Stomach smooth muscle (tissue), 2 donors: Measurements from ENCODE around the gene NUTM1.
"Not testable (repeated sequence)": the region's sequence is repeated elsewhere in the genome, so short reads cannot be mapped to it uniquely, and the experiment has no call there.

Experiments used
- H3K27ac ChIP-seq: one replicate; pipeline ENCODE4 v1.7.0; 2013; ENCODE audit warnings: mild to moderate bottlenecking, low read length, inconsistent platforms
- H3K27me3 ChIP-seq, 2 donors: one replicate each; pipeline ENCODE4 v1.7.0; 2013; ENCODE audit warnings: low read length in 2 of 2; ENCODE audit not compliant: insufficient read depth in 2 of 2, control insufficient read depth in 1 of 2
- H3K36me3 ChIP-seq, 2 donors: one replicate each; pipeline ENCODE4 v1.7.0; 2013; ENCODE audit warnings: low read length in 2 of 2; ENCODE audit not compliant: control insufficient read depth in 2 of 2, insufficient read depth in 2 of 2
- H3K4me1 ChIP-seq: one replicate; pipeline ENCODE4 v1.7.0; 2013; ENCODE audit warnings: low read length; ENCODE audit not compliant: control insufficient read depth, insufficient read depth
- H3K4me3 ChIP-seq, 2 donors: one replicate each; pipeline ENCODE4 v1.7.0; 2013; ENCODE audit warnings: low read length in 2 of 2
- H3K9ac ChIP-seq, 2 donors: one replicate each; pipeline ENCODE4 v1.7.0; 2013; ENCODE audit warnings: low read length in 2 of 2, mild to moderate bottlenecking in 1 of 2
- H3K9me3 ChIP-seq, 2 donors: one replicate each; pipeline ENCODE4 v1.7.0; 2013; ENCODE audit warnings: low read length in 2 of 2; ENCODE audit not compliant: control insufficient read depth in 2 of 2
- donor health status: healthy.
- donor health status: Pancreatic carcinoma.

NUTM1 gene

GRCh38 chr15:34337557-34338306, 5.4 kb upstream of the NUTM1 start, which contains the start of gene SLC12A6:
SLC12A6 (minus strand) TSS chr15:34337781; CDS start chr15:34336680, 1,101 bp downstream.
- peak within 1 kb of the TSS; percentile 89 to 93 for H3K4me3 ChIP-seq
- H3K9me3 ChIP-seq: no peaks in the 10 kb centered on the region
- no peaks in the 10 kb centered on the region for H3K27me3 ChIP-seq
- H3K4me1 ChIP-seq: peaks cover 14% of the 10 kb centered on the region
- H3K36me3 ChIP-seq: peaks cover 0 to 4% of the 10 kb centered on the region in 2 donors
- peak within 1 kb of the TSS; percentile 46 for H3K27ac ChIP-seq
- peak within 1 kb of the TSS; percentile 61 to 71 for H3K9ac ChIP-seq

DNA sequence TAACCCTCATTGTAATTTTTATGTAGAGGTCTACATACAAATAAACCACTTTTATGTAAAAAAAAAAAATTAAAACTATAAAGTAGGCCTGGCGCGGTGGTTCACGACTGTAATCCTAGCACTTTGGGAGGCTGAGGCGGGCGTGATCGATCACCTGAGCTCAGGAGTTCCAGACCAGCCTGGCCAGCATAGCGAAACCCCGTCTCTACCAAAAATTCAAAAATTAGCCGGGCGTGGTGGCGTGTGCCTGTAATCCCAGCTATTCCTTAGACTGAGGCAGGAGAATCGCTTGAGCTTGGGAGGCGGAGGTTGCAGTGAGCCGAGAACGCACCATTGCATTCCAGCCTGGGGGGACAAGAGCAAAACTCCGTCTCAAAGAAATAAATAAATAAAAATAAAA, 4.8 kb upstream of the NUTM1 start:
- Histone ChIP-seq H3K4me1 (peaks cover 14% of the 10 kb centered on the region), H3K27me3 (no peaks in the 10 kb centered on the region), H3K36me3 (peaks cover 0 to 4% of the 10 kb centered on the region in 2 donors), H3K27ac (no peak overlapping the region), H3K9ac (peak overlapping the region in 1 of 2 donors; percentile 6), H3K9me3 (no peaks in the 10 kb centered on the region), H3K4me3 (peak overlapping the region; percentile 89 to 93)

DNA sequence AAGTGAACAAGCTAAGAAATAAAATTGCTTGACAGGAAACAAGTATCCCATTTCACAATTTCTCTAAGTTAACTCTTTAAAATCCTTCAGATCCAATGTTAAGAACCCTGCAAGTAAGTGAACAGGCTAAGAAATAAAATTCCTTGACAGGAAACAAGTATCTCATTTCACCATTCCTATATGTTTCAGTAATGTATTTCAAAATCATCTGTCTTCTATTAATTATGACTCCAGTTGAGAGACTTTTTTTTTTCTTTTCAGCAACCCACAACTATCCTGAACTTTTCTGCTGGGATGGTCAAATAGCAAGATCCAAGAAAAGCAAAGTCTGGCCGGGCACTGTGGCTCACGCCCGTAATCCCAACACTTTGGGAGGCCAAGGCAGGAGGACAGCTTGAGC, 3.2 kb upstream of the NUTM1 start:
- Histone ChIP-seq H3K9me3 (no peaks in the 10 kb centered on the region), H3K4me1 (peaks cover 14% of the 10 kb centered on the region), H3K27me3 (no peaks in the 10 kb centered on the region), H3K27ac (no peak overlapping the region), H3K9ac (no peak overlapping the region), H3K4me3 (no peak overlapping the region), H3K36me3 (peaks cover 0 to 4% of the 10 kb centered on the region in 2 donors)

DNA sequence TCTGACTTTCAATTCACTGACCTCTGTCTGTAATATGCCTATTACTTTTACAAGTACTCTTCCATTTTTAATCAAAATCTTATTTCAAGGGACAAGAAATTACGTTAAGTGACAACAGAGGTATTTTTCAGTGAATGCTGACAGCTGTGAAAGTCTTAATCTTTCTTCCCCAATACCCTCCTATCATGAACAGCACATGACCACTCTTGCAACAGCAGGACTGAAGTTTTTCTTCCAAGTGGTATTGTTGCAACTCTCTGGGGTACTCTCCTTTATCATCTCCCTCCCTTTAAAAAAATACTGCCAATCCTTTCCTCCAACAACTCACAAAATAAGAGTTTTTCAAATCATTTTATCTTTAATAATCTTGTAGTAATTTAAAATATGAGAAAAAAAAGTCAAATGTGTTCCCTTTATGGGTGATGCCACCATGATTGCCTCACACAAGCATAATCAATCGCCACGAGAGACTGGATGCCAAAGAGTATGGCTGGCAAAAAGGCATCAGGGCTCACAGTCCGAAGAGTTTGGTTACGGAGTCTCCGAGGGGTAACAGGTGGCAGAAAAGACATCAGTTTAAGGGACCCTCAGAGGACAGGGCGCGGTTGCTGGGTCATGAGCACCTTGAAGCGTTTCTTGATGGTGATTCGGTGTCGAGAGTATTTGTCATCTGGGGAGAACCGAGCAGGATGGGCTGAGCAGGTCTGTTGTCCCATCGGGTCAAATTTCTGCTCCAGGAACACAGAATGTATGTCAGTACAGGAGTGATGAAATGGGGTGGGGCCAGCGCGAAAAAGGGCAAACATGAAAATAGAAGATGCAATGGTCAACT, 1.5 kb upstream of the NUTM1 start:
- Histone ChIP-seq H3K4me3 (peak overlapping the region; percentile 19 to 100), H3K9ac (no peak overlapping the region), H3K4me1 (peaks cover 12% of the 10 kb centered on the region)

GRCh38 chr15:34342213-34342736, 840 bp upstream of the NUTM1 start:
- H3K27me3 ChIP-seq, H3K4me1 ChIP-seq, H3K9me3 ChIP-seq, H3K36me3 ChIP-seq: not testable (repeated sequence)
- Histone ChIP-seq H3K4me3 (peak overlapping the region; percentile 79 to 100), H3K27ac (peak overlapping the region; percentile 76), H3K9ac (peak overlapping the region; percentile 72 to 93)

More for the DNA sequence above, 1.5 kb upstream of the NUTM1 start:
- no peak overlapping the region for H3K27ac ChIP-seq
- peaks cover 0 to 4% of the 10 kb centered on the region in 2 donors for H3K36me3 ChIP-seq
- no peaks in the 10 kb centered on the region for H3K27me3 ChIP-seq
- H3K9me3 ChIP-seq: no peaks in the 10 kb centered on the region

GRCh38 chr15:34347951-34348638, 5.0 kb downstream of the NUTM1 start:
- no peaks in the 10 kb centered on the region for H3K36me3 ChIP-seq
- H3K27ac ChIP-seq: no peak overlapping the region

DNA sequence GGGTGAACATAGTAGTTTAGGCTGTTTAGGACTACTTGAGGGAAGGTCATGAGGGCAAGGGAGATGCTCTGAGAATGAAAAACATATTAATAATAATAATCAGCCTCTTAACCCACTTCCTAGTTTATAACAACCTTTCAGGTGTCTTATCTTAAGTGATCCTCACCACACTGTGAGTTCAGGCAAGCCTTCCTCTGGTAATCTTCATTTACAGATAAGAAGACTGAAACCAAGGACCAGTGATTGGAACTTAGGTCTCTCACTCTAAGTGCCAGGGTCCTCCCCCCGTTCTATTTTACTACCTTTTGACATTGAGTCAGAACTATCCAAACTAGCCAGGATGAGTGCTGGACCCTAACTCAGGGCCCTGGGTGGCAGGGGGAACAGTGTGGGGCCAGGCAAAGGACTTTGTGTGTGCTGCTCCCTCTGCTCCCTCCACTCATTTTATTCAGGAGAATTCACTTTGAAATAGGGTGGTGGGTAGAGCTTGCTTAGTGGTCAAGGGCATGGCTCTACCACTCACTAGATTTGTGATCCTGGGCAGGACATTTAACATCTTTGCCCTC, 5.7 kb downstream of the NUTM1 start:
- no peak overlapping the region for H3K27ac ChIP-seq

More at GRCh38 chr15:34347951-34348638, 5.0 kb downstream of the NUTM1 start:
- Histone ChIP-seq H3K27me3 (no peaks in the 10 kb centered on the region), H3K4me1 (no peaks in the 10 kb centered on the region), H3K4me3 (no peak overlapping the region), H3K9ac (no peak overlapping the region), H3K9me3 (no peaks in the 10 kb centered on the region)

DNA sequence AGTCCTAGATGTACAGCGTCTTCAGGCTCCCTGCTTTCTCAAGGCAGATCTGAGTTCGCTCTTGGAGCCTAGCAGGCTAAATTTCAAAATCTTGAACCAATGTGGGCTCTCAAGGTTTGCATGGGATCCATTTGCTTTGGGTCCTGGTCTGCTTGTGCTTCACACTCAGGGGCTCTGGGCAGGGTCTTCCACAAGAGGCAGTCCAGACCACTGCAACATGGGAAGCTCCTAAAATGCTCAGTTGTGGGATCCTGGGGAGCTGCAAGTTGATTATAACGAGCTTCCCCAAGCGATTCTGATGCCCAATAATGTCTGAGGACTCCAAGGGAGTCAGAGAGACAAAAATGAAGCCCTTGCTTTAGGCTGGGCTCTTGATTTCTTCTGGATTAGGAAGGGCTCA, 6.7 kb downstream of the NUTM1 start:
- no peak overlapping the region for H3K27ac ChIP-seq
- no peaks in the 10 kb centered on the region for H3K4me1 ChIP-seq
- H3K27me3 ChIP-seq: no peaks in the 10 kb centered on the region
- no peak overlapping the region for H3K9ac ChIP-seq
- peaks cover 0 to 2% of the 10 kb centered on the region in 2 donors for H3K36me3 ChIP-seq
- H3K9me3 ChIP-seq: no peaks in the 10 kb centered on the region
- H3K4me3 ChIP-seq: no peak overlapping the region

More for the DNA sequence above, 5.7 kb downstream of the NUTM1 start:
- Histone ChIP-seq H3K9me3 (no peaks in the 10 kb centered on the region), H3K36me3 (peaks cover 0 to 2% of the 10 kb centered on the region in 2 donors), H3K4me1 (no peaks in the 10 kb centered on the region), H3K27me3 (no peaks in the 10 kb centered on the region), H3K9ac (no peak overlapping the region), H3K4me3 (no peak overlapping the region)

DNA sequence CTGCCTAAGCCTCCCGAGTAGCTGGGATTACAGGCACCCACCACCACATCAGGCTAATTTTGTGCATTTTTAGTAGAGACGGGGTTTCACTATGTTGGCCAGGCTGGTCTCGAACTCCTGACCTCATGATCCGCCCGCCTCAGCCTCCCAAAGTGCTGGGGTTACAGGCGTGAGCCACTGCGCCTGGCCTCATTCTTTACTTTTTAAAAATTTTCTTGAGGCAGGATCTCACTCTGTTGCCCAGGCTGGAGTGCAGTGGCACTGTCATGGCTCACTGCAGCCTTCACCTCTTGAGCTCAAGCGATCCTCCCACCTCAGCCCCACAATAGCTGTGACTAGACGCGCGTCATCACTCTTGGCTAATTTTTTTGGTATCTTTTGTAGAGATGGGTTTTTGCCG, 9.9 kb downstream of the NUTM1 start:
- H3K27me3 ChIP-seq, H3K4me3 ChIP-seq, H3K27ac ChIP-seq, H3K9me3 ChIP-seq, H3K9ac ChIP-seq, H3K4me1 ChIP-seq: not testable (repeated sequence)
- H3K36me3 ChIP-seq: peaks cover 0 to 14% of the 10 kb centered on the region in 2 donors

DNA sequence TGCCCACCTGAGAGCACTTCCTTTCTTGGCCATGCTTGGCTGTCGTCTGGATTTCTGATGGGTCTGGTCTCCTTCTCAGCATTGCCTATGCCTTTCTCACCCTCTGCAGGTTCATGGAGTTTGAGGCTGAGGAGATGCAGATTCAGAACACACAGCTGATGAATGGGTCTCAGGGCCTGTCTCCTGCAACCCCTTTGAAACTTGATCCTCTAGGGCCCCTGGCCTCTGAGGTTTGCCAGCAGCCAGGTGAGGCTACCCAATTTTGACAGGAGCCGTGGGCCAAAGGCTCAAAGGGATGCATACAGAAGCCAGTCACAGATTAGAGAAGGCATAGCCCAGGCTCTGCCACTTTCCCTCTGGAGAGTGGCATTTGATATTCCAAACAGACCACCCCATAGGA, 10.5 kb downstream of the NUTM1 start:
- no peaks in the 10 kb centered on the region for H3K9me3 ChIP-seq

More for the DNA sequence above, 10.5 kb downstream of the NUTM1 start:
- H3K4me3 ChIP-seq: no peak overlapping the region
- peaks cover 0 to 18% of the 10 kb centered on the region in 2 donors for H3K36me3 ChIP-seq
- no peaks in the 10 kb centered on the region for H3K4me1 ChIP-seq
- no peaks in the 10 kb centered on the region for H3K27me3 ChIP-seq
- H3K9ac ChIP-seq: no peak overlapping the region
- no peak overlapping the region for H3K27ac ChIP-seq
